Measurements from ENCODE around the gene SECTM1. TPM values are rescaled to one million over a fixed set of nuclear protein-coding genes. Genes with fewer than 3 reads are reported as not detected.

Gene SECTM1
- total and polyA plus RNA-seq, 9 of the 15 experiments (the other 6 are each of a cell fraction or from before 2014, with no cell fraction given) = 0.11 to 0.46 (median 0.18) TPM; not detected in 6

- TF ChIP-seq ZBTB2 (IDR thresholded peaks at IDR 0.05) = no peak
- TF ChIP-seq ZNF280A (IDR thresholded peaks at IDR 0.05; ENCODE audit: low read depth, partially characterized antibody) = no peak
- peak; percentile 54 for TF ChIP-seq CEBPB (tag; IDR thresholded peaks at IDR 0.05)
- TF ChIP-seq CREB3L1 (IDR thresholded peaks at IDR 0.05; ENCODE audit: borderline replicate concordance, low read depth) = no peak
Measured at GRCh38 chr17:82280537-82280936, 53.0 kb downstream of the SECTM1 start (continued).

GRCh38 chr17:82278786-82279391 is 54.7 kb downstream of the SECTM1 start:
- H3K9me1 ChIP-seq (ENCODE audit: control insufficient read depth, insufficient read depth, low read length) = no peaks in the 10 kb centered on the region
- no peaks in the 10 kb centered on the region for H3K36me3 ChIP-seq (ENCODE audit: control insufficient read depth, insufficient read depth, low read length)
- peaks cover 1% of the 10 kb centered on the region; the same call in 1 of the 3 replicates for H3K79me2 ChIP-seq (ENCODE audit: control insufficient read depth, insufficient read depth, low read length)
- H3K9me3 ChIP-seq (replicated peaks; ENCODE audit: control insufficient read depth, insufficient read depth, low read depth, low read length) = no peaks in the 10 kb centered on the region
- H4K20me1 ChIP-seq (replicated peaks; ENCODE audit: control insufficient read depth, insufficient read depth, low read length) = no peaks in the 10 kb centered on the region
- no peak for FAIRE-seq
- H2AFZ ChIP-seq (ENCODE audit: low read depth, low read length) = peak overlapping the region; percentile 84
- DNase-seq (ENCODE audit: extremely low read depth in 1 of 4, low spot score in 3 of 4) = no peak
- CTCF ChIA-PET (ENCODE audit: low intra/inter-chr PET ratio) = no interaction called here
- H3K4me3 ChIP-seq = no peak overlapping the region
- intact Hi-C loops (cut with micrococcal nuclease) = no loop called here
- in situ Hi-C loops (cut with MboI) = no loop called here
- H3K4me1 ChIP-seq (replicated peaks in 1 of 2; ENCODE audit: control insufficient read depth in 2 of 2, insufficient read depth in 2 of 2, low read length in 2 of 2) = peaks cover 13 to 54% of the 10 kb centered on the region in 2 experiments; a peak in 4 of 5 replicates
- no peaks in the 10 kb centered on the region for H3K27me3 ChIP-seq (ENCODE audit: control insufficient read depth in 2 of 2, insufficient read depth in 2 of 2, low read length in 2 of 2)
- peak overlapping the region; percentile 25; the same call in 1 of the 3 replicates for H3K27ac ChIP-seq (ENCODE audit: extremely low read depth, low read depth, low read length)
- ATAC-seq = no peak
- BruUV-seq (replicated peaks) = no TSS peak
- POLR2A ChIA-PET = no interaction called here
- H3K9ac ChIP-seq (ENCODE audit: insufficient read depth in 1 of 2, low read depth in 2 of 2, low read length in 2 of 2) = peak overlapping the region; percentile 0 to 86; a peak in 2 of 4 replicates
- no peak overlapping the region for H3K4me2 ChIP-seq (ENCODE audit: insufficient read depth, low read length)
- WGBS (ENCODE audit: insufficient coverage, low coverage, missing lambda C conversion rate) = 67% methylated on average over 16 of the region's 16 CpGs
- TF ChIP-seq SNRNP70 (optimal IDR thresholded peaks at IDR 0.05; ENCODE audit: low read depth, low read length) (no peak), NR4A1 (CRISPR knock-in tag; IDR thresholded peaks at IDR 0.05) (no peak), NR4A1 (tag; IDR thresholded peaks at IDR 0.05) (peak; percentile 46; the same call in 1 of the 2 replicates), ZNF592 (IDR thresholded peaks at IDR 0.05) (peak; percentile 64), ZZZ3 (IDR thresholded peaks at IDR 0.05) (no peak), EP400 (IDR thresholded peaks at IDR 0.05) (peak; percentile 34; the same call in 1 of the 2 replicates), ELF2 (CRISPR knock-in tag; IDR thresholded peaks at IDR 0.05) (no peak)
